RWPE2 (cell line): Measurements from ENCODE around the gene AQP10.
"Not testable (repeated sequence)": the region's sequence is repeated elsewhere in the genome, so short reads cannot be mapped to it uniquely, and the experiment has no call there.

Experiments used
- ATAC-seq: fragments of 200-7000 bp; cut with Tn5 transposase; 3 replicates; pipeline ENCODE4 v1.9.1; 2021; ENCODE audit warnings: low read depth
- DNase-seq: peaks from one replicate; pipeline ENCODE4 v3.0.0-alpha.2; 2020; ENCODE audit warnings: low spot score
- H3K27ac ChIP-seq: fragments of 450-650 bp; 2 replicates; pipeline ENCODE4 v1.5.1; 2017; ENCODE audit warnings: mild to moderate bottlenecking; ENCODE audit not compliant: poor library complexity, severe bottlenecking
- H3K27me3 ChIP-seq: fragments of 250-450 bp; sonication (Bioruptor Pico); 2 replicates; pipeline ENCODE4 v1.5.1; 2021; ENCODE audit warnings: mild to moderate bottlenecking, moderate library complexity; ENCODE audit not compliant: insufficient read depth, poor library complexity, severe bottlenecking
- H3K36me3 ChIP-seq: fragments of 250-450 bp; sonication (Bioruptor Pico); 2 replicates; pipeline ENCODE4 v1.5.1; 2020; ENCODE audit warnings: low read depth, mild to moderate bottlenecking, moderate library complexity
- H3K4me1 ChIP-seq: fragments of 250-450 bp; sonication (Bioruptor Pico); 2 replicates; pipeline ENCODE4 v1.5.1; 2021; ENCODE audit warnings: mild to moderate bottlenecking, moderate library complexity; ENCODE audit not compliant: insufficient read depth, poor library complexity, severe bottlenecking
- H3K4me3 ChIP-seq: fragments of 250-450 bp; sonication (Bioruptor Pico); 2 replicates; pipeline ENCODE4 v1.5.1; 2021; ENCODE audit warnings: mild to moderate bottlenecking, moderate library complexity; ENCODE audit not compliant: severe bottlenecking
- H3K9me3 ChIP-seq: fragments of 250-450 bp; sonication (Bioruptor Pico); 2 replicates; pipeline ENCODE4 v1.5.1; 2021; ENCODE audit warnings: mild to moderate bottlenecking, moderate library complexity; ENCODE audit not compliant: severe bottlenecking
- TF ChIP-seq, protein P1 (sequence below): fragments of 450-650 bp; IDR thresholded peaks from one replicate; pipeline ENCODE4 v1.5.1; 2017; ENCODE audit warnings: mild to moderate bottlenecking, moderate library complexity; ENCODE audit not compliant: poor library complexity, severe bottlenecking

Gene AQP10

DNA sequence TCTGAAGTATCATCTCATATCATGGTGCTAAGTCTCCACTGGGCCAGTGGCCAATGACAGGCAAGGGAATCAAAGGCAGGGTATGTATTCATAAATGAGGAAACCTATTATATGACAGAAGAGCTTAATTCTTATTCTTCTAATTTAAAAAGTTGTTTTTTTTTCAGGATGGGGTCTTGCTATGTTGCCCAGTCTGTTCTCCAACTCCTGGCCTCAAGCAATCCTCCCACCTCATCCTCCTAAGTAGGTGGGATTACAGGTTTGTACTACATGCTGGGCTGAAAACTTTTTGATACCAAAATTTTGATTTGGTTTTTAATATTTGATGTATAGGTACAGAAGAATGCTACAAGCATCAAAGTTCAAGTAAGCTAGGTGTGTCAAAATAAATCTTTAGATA is 39.4 kb downstream of the AQP10 start:
- Histone ChIP-seq H3K27me3 (no peaks in the 10 kb centered on the region), H3K4me1 (no peaks in the 10 kb centered on the region), H3K27ac (no peak overlapping the region), H3K9me3 (no peaks in the 10 kb centered on the region), H3K4me3 (no peak overlapping the region), H3K36me3 (no peaks in the 10 kb centered on the region)
- no peak for DNase-seq
- TF ChIP-seq, protein P1, sequence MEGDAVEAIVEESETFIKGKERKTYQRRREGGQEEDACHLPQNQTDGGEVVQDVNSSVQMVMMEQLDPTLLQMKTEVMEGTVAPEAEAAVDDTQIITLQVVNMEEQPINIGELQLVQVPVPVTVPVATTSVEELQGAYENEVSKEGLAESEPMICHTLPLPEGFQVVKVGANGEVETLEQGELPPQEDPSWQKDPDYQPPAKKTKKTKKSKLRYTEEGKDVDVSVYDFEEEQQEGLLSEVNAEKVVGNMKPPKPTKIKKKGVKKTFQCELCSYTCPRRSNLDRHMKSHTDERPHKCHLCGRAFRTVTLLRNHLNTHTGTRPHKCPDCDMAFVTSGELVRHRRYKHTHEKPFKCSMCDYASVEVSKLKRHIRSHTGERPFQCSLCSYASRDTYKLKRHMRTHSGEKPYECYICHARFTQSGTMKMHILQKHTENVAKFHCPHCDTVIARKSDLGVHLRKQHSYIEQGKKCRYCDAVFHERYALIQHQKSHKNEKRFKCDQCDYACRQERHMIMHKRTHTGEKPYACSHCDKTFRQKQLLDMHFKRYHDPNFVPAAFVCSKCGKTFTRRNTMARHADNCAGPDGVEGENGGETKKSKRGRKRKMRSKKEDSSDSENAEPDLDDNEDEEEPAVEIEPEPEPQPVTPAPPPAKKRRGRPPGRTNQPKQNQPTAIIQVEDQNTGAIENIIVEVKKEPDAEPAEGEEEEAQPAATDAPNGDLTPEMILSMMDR = no peak
- ATAC-seq = no peak

DNA sequence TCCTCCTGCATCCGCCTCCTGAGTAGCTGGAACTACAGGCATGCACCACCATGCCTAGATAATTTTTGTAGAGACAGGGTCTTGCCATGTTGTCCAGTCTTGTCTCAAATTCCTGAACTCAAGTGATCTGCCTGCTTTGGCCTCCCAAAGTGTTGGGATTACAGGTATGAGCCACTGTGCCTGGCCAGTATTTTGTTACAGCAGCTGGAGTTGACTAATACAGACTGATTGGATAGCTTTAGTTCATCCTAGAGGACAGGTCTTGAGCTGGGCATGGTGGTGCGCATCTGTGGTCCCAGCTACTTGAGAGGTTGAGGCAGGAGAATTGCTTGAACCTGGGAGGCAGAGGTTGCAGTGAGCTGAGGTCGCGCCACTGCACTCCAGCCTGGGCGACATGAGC is 40.0 kb downstream of the AQP10 start:
- H3K4me3 ChIP-seq, DNase-seq, ATAC-seq, H3K27me3 ChIP-seq, H3K36me3 ChIP-seq, H3K9me3 ChIP-seq, H3K27ac ChIP-seq, H3K4me1 ChIP-seq: not testable (repeated sequence)

DNA sequence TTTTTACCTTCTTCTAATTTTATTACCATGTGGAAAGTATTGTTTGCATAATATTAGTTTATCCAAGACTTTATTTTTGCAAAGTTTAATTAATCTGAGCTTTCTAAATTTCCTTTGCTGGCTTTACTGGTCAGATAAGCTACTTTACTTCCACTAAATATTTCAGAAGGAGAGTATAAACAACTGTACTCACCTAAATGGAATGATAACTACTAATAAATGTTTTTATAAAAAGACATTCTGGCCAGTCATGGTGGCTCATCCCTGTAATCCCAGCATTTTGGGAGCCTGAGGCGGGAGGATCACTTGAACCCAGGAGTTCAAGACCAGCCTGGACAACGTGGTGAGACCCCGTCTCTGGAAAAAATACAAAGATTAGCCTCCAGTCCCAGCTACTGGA is 40.5 kb downstream of the AQP10 start:
- Histone ChIP-seq H3K36me3 (no peaks in the 10 kb centered on the region), H3K4me3 (no peak overlapping the region), H3K4me1 (no peaks in the 10 kb centered on the region), H3K27ac (no peak overlapping the region), H3K9me3 (no peaks in the 10 kb centered on the region), H3K27me3 (no peaks in the 10 kb centered on the region)
- no peak for DNase-seq
- TF ChIP-seq, protein P1 = no peak
- no peak for ATAC-seq

DNA sequence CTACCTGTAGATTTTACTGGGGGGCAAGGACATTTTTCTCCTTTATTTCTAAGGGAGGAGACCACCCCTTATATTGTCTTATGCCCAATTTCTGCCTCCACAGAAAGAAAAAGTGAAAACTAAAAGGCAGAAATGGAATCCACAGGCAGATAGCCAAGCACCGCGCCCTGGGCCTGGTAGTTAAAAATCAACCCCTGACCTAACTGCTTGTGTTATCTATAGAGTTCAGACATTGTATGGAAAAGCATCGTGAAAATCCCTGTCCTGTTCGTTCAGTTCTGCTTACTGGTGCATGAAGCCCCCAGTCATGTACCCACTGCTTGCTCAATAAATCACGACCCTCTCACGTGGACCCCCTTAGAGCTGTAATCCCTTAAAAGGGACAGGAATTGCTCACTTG is 50.5 kb downstream of the AQP10 start:
- ATAC-seq (no peak), DNase-seq (peak; percentile 3)
- Histone ChIP-seq H3K27ac (no peak overlapping the region), H3K36me3 (no peaks in the 10 kb centered on the region), H3K4me3 (no peak overlapping the region), H3K4me1 (no peaks in the 10 kb centered on the region), H3K27me3 (no peaks in the 10 kb centered on the region), H3K9me3 (no peaks in the 10 kb centered on the region)
- TF ChIP-seq, protein P1 = no peak

DNA sequence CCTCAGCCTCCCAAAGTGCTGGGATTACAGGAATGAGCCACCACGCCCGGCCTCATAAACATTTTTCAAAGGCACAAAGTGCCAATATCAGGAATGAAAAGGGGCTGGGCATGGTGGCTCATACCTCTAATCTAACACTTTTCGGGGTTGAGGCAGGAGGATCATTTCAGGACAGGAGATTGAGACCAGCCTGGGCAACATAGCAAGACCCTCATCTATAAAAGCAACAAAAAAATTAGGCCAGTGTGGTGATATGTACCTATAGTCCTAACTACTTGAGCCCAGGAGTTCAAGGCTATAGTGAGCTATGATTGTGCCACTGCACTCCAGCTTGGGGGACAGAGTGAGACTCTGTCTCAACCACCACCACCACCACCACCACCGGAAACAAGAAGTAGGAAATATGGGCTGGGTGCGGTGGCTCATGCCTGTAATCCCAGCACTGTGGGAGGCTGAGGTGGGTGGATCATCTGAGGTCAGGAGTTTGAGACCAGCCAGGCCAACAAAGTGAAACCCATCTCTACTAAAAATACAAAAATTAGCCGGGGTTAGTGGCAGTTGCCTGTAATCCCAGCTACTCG is 53.0 kb downstream of the AQP10 start:
- not testable (repeated sequence) for H3K4me1 ChIP-seq, H3K36me3 ChIP-seq, ATAC-seq, H3K27me3 ChIP-seq, H3K9me3 ChIP-seq, H3K27ac ChIP-seq, H3K4me3 ChIP-seq
- DNase-seq = peak; percentile 15
